CD4-positive, alpha-beta T cell treated with Interleukin-12 subunit alpha and Interleukin-12 subunit beta, for 1 hour (primary cell): ENCODE results near the gene KIAA1549.

Experiments
- DNase-seq: peaks from one replicate; pipeline ENCODE4 v3.0.0-alpha.2; 2020

The KIAA1549 gene

DNA sequence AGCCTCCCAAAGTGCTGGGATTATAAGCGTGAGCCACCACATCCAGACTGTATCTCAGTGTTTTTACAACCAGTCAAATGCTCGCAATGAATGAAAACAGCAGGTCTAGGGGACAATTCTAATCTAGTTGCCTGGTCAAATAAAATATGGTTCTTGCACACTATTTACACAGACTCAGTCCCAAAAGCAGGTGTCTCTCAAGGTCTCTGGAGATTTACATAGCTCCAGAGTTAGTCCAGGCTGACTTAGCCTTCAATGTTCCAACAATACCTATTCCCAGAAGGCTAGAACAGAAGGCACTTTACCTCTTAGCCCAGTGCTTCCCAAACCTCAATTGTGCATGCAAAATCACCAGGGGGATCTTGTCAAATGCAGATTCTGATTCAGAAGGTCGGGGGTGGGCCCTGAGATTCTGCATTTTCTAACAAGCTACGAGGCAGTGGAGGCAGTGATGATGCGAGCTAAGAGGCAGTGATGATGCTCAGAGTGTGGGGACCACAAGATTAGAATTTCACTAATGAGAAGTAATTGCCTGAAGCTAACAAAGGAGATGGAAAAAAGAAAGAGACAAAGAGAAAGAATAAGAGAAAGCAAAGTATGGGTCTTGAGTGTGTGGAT, 6.4 kb downstream of the KIAA1549 start:
- DNase-seq: no peak

DNA sequence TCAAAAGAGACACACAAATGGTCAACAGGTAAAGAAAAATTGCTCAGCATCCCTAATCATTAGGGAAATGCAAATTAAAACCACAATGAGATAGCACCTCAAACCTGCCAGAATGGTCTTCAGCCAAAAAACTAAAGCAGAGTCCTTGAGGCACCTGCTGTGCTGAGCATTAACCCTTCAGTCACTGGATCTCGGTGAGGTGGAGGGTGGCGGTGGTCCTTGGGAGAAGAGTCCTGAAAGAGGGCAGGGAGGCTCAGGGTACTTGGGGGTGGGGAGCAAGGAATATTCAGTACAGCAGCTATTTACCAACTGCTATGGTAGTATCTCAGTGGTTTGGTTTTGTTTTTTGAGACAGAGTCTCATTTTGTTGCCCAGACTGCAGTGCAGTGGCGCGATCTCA, 7.1 kb downstream of the KIAA1549 start:
- no peak for DNase-seq

DNA sequence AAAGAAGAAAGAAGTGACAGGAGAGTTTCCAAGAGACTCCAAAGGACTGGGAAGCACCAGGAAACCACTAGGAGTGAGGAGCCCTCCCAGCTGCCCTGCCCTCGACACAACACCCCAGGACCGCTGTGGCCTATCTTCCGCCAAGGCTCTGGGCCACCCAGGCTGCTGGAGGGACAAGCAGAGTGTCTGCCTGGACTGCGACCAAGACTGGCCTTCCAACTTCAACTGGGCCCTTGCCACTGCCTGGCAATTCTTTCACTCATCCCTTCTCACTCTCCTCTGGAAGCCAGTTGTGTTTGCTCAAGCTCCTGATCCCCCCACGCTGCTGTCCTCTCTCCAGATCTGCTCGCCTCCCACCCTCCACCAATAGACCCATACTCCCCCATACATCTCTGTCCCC, 10.2 kb downstream of the KIAA1549 start:
- no peak for DNase-seq

DNA sequence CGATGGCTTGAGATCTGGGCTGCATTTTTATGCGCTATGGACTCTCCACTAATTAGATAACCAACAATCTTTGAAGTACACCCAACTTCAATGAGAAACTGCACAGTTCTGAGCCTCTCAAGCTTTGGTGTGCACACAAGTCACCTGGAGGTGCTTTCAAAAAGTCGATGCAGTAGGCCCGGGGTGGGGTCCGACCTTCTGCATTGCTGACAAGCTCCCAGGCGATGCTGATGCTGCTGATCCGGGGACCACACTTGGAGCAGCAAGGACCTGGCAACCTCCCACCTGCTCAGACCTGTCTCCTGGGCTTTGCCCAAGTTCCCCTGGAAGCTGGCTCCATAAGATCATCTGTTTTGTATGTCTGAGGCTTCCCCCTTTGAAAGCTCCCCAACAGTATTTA, 10.7 kb downstream of the KIAA1549 start:
- DNase-seq: no peak

DNA sequence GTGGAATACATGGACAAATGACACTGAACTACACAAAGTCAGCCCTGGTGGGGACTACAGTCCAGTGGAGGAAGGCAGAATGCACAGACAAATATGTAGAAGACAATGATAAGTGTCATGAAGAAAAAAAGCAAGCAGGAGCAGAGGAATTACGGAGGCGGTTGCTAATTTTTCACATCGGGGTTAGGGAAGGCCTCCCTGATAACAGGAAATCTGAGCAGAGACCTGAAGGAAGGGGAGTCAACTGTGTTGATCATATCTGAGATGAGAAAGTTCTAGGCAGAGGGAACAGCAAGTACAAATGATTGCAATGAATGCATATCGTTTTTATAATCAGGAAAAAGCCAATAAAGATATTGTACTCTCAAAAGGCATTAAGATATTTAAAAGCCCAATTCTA, 14.0 kb downstream of the KIAA1549 start:
- DNase-seq: no peak

DNA sequence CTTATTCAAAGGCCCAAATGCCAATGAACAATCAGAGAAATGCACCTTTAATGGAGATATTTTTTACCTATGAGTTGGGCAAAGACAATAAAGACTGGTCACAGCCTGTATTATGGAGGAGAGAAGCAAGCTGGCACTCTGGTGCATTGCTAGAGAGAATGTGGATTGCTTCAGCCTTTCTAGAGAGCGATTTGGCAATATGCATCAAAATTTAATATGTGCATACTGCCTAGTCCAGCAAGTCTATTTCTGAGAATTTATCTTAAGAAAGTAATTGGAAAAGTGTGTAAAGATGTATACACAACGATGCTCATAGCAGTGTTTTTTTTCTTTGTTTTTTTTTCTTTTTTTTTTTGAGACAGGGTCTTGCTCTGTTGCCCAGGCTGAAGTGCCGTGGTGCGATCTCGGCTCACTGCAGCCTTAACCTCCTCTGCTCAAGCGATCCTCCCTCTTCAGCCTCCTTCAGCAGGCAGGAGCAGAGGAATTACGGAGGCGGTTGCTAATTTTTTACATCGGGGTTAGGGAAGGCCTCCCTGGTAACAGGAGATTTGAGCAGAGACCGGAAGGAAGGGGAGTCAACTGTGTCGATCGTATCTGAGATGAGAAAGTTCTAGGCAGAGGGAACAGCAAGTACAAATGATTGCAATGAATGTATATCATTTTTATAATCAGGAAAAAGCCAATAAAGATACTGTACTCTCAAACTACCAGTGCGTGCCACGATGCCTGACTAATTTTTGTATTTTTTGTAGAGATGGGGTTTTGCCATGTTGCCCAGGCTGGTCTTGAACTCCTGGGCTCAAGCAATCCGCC, 16.4 kb downstream of the KIAA1549 start:
- DNase-seq: no peak

DNA sequence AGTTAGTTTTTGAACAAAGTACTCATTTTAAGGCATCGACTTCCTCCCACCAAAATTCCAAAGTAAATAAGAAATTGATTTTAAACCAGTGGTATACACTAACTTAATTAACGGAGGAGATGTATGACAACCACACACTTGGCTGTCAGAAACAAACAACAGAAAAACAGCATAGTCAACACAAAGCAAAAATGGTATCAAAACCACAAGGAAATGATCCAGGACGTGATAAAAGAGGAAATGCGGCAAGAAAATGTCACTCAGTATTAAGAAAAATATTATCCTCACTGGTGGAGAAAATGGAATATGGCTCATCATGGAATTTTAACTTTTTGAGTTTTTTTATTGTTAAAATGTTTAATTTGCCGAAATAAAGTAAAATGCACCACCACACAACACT, 17.5 kb downstream of the KIAA1549 start:
- no peak for DNase-seq

DNA sequence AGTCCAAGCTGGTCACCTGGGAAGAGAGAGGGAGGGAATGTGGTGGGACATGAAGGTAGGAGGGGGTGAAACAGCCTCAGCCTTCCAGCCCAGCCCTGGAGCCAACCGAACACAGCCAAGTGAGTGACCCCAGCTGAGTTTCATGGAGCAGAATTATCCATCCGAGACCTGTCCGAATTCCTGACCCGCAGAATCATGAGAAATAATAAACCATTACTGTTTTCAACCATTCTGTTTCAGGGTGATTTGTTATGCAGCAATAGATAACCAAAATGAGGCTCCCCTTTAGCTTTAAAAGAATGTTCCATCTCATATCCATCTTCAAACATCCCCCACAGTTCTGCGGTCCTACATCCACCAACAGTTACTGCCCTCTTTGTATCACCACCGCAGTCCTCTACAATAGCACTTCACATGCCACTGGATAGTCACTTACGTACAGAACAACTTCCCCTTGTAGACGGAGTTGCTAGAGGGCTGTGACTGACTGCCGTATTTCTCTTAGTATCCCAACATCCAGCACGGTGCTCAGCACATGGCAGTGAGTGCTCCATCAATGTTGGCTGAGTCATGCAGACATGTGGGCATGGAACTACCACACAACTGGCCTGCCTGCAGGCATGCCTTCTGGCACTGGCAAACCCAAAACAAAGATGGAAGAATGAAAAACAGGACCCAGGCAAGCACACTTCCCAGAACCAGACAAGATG, 18.5 kb downstream of the KIAA1549 start:
- DNase-seq: no peak

DNA sequence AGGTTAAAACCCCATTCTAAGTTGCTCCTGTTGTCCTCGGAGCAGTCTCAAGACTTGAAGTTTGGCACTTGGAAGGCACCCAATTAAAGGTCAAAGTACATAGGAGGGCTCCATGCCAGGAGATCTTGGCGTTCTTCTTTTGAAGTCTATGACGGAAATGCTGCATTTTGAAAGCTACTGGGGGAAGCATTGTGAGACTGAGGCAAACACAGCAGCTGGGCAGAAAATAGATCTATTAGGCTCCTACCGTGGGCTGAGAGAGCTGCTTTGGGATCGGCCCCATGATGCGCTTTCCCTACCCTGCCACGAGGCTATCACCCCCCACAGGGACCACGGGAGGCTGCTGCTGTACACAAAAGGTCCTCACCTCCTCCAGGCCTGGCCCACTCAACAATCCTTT, 20.0 kb downstream of the KIAA1549 start:
- no peak for DNase-seq

DNA sequence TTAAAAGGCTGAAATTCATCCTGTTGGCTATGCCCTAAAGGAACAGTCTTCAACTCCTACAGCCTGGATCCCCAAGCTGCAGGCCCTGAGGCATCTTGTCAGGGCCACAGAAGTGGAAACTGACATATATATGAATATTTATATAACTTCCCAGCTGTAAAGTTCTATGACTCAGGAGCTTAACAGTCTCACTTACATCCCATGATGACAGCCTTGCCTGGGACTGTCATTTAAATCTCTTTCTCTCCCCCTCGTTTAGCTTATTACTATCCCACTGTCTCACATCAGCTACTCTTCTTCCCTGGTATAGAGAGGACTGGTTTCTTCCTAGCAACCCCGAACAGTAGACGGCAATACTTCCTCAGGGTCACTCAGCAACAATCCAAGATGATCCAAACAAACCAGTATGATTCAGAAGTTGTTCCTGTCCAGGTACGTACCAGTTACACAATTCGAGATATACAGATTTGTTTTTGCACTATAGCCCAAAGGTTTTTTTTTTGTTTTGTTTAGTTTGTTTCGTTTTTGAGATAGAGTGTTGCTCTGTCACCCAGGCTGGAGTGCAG, 22.7 kb downstream of the KIAA1549 start:
- DNase-seq: no peak

DNA sequence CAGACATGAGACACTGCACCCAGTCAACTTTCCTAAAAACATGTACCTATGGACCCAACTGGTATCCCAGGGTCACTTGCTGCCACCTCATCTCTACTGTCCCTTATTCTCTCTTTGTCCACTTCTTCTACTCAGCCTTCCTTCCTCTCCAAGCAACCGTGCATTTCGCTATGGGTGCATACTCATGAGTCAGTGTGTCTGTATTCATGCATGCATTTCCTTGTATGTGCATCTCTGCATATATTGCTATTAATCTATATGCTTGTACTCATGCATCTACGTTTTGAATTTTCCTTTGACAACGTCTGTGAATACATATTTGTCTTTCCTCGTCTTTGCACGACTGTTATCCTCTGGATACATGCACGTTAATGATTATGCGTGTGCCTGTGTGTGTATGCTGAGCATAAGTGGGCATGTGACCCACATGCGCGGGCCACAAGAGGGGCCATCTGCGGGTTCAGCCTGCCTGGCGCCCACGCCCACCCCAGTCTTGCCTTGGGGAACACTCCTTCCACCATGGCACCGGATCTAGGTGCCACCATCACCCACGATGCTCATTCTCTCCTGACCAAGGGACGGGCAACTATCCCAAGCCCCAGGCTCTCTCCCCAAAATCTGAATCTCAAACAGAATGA, 23.3 kb downstream of the KIAA1549 start:
- DNase-seq: no peak

DNA sequence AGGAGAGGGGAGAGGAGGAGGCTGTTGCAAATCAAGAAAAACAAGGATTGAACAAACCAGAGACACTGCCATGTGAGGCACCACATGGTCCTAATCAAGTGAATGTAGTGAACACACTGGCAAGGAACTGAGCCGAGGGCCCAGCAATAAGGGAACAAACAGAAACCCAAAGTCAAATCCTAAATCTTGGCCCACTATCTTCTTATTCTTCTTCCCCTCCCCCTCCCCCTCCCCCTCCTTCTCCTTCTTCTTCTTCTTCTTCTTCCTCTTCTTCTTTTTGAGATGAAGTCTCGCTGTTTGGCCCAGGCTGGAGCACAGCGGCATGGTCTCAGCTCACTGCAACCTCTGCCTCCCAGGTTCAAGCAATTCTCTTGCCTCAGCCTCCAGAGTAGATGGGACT, 24.0 kb downstream of the KIAA1549 start:
- no peak for DNase-seq

DNA sequence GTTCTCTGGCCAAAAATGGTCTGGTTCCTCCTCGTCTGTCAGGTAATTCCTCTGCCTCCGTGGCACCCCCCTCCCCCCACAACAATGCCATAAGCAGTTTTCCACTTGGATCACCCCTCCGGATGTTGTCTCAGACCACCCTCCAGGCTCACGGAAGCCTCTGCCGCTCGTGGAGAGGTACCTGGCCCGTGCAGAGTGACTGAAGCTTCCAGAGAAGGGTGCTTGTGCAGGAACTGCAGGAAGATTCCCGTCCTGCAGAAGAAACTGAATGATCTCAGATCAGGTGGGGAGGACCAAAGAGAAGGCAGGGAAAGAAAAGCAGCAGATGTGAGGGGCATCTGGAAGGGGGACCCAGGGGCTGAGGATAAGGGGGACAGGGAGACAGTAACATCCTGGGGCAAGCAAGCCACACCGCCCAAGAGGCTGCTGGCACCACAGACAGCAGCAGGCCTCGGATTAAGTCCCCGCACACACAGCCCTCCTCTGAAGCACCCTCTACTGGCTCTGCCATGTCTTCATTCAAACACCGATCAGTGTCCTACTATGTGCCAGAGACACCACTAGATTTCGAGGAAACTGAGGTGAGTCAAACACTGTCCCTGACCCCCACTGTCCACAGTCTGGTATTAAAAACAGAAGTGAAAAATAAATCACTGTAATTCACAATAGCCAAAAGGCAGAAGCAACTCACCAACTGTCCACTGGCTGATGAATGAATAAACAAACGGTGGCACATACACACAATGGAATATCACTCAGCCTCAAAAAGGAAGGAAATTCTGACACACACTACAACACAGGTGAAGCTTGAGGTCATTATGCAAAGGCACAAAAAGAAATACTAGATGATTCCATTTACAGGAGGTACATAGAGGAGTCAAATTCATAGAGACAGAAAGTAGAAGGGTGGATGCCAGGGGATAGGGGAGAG, 26.4 kb downstream of the KIAA1549 start:
- DNase-seq: no peak

DNA sequence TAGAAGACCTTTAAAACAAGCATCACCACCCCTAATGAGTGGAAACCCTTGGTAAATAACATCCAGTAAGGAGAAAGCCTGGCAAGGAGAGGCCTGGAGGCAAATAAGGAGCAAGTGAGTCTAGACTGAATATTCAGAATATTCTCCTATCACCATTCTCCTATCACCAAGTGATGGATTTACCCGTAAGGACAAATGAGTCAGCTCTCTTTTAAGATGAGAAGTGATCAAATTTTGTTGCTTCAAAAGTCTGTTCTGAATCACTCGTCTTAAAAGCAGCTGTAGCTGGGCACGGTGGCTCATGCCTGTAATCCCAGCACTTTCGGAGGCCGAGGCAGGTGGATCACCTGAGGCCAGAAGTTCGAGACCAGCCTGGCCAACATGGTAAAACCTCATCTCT, 28.4 kb downstream of the KIAA1549 start:
- no peak for DNase-seq

DNA sequence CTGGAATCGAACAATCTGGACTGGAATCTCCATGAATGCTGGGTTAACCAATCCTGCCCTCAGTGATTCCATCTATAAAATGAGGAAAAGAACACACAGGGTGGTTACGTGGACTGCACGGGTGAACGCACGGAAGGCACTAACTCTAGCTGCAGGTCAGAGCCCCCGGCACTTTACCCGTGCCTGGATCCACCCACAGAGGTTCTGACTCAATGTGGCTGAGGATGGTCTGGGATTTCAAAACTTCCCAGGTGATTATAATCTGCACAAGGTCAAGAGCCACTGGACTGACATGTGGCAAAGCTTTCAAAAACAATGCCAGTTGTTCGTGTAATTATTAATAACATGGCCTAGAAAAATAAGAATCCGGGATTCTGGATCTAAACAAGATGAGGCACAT, 29.2 kb downstream of the KIAA1549 start:
- DNase-seq: no peak

DNA sequence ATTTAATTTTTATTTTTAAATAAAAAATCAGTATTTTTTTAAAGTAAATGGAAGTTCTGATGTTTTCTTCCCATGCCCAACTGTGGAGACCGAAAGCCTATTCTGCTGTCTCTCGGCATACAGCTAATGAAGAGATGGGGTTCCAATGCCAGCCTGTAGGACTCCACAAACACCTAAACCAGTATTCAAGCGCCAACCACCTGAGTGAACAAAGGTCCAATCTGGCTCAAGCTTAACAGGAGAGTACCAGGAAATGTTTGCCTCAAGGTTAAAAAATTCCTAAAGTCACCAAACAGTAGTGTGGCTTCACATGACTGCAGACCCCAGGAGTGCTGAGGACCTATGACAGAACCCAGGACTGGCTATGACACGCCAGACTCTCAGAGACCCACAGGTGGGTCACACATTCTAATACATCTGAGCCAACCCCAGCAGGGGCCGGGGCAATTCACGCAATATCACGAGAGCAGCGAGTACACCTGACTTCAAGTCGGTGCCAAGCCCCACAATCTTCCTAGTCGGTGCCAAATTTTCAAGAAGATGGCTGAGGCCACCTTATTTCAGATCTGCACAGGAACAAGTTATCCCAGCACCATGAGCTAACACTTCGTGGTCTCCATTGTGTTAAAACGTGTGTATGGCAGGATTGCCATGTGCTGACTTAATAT, 31.6 kb downstream of the KIAA1549 start:
- no peak for DNase-seq

DNA sequence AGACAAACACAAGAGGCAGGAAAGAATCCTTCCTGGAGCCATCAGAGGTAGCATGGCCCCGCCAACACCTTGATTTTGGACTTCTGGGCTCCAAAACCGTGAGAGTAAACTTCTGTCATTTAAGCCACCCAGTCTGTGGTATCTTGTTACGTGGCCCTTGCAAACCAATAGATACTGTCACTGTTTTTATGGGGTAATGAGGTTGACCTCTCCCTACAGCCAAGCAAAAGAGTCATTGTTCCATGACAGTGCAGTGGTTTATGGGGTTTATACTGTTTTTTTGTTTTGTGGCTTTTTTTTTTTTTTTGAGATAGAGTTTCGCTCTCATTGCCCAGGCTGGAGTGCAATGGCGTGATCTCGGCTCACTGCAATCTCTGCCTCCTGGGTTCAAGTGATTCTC, 32.8 kb downstream of the KIAA1549 start:
- no peak for DNase-seq

DNA sequence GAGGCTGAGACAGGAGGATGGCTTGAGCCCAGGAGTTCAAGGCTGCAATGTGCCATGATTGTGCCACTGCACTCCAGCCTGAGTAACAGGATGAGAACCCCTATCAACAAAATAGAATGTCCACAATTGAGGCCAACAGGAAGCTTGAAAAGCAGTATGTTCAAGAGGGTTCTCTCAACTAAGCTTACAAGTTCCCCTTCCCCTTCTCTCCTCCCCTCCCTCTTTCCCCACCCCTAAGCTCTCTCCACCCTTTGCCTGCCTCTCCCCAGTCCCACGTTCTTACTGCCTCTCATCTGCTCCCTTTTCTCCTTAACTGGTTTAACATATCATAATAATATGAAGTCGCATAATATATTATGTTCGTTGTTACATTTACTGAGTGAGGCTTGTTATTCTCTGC, 35.4 kb downstream of the KIAA1549 start:
- no peak for DNase-seq

DNA sequence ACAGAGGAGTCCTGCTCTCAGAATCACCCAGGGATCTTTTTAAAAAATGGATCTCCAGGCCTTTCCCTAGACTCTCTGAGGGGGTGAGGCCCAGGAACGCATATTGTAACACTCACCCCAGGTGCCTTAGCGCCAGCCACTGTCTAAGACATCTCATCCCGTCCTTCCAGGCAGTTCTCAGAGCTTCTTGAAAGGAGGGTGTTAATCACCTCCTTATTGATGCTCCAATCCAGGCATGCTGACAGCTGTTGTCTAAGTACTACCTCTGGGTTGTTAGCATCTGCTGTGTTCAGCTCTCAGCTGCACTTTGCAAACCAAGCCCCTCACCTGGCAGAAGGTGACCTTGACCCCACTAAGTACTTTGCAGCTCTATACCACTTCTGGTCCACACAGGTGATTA, 36.0 kb downstream of the KIAA1549 start:
- no peak for DNase-seq

DNA sequence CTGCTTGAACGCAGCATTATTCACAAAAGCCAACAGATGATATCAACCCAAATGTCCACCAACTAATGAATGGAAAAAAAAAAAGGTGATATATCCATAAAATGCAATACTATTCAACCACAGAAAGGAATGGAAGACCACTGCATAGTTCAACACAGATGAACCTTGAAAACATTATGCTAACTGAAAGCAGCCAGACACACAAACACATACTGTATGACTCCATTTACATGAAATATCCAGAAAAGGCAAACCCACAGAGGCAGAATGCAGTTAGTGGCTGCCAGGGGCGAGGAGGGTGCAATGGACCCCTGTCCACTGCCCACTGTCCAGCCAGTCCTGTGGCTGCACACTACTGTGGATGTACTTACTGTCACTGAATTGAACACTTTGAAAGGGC, 36.6 kb downstream of the KIAA1549 start:
- DNase-seq: no peak

DNA sequence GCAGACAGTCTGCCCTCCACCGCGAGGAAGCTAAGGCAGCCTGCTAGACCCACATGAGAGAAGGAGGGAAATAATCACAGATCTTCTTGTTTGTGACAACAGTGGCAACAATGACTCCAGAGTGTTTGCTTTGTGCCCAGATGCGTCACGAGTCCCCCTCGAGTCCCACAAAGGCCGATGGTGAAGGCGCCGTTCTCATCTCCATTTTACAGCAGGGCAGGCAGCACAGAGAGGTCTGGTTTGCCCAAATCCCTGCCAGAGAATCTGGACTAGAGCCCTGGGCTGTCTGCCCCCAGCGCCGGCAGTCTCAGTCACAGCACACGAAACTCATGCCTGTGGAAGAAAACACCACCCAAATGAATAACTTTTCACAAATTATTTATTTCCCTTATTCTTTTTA, 38.1 kb downstream of the KIAA1549 start:
- no peak for DNase-seq

DNA sequence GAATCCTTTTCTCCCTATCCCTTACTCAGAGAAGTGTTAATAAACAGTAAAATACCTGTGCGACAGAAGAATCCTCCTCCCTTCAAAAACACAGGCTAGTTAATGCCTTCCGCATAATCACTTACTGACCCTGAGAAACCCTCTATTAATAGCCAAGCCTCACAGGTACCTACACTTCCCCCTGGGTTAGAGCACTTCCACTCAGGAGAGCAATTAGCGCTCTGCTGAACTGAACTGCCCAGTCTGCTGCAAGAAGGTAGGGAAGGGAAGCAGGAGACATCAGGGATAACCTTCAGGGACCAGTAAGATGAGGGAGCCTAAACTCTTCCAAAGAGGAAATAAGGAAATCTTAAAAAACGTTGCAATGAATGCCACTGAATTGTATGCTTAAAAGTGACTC, 39.6 kb downstream of the KIAA1549 start:
- no peak for DNase-seq
